Colonic mucosa (tissue), 4 donors: ENCODE results near the gene SGK1. TPM values are rescaled to one million over a fixed set of nuclear protein-coding genes. Genes with fewer than 3 reads are reported as not detected.

Experiments
- DNase-seq: peaks from one replicate; pipeline ENCODE4 v3.0.0-alpha.2; 2020
- H3K27ac ChIP-seq: fragments of 200-600 bp; one replicate; pipeline ENCODE4 v1.8.0; 2021
- H3K27me3 ChIP-seq: fragments of 200-600 bp; one replicate; pipeline ENCODE4 v1.8.0; 2021
- H3K36me3 ChIP-seq: fragments of 200-600 bp; one replicate; pipeline ENCODE4 v1.8.0; 2021
- H3K4me1 ChIP-seq: fragments of 200-600 bp; one replicate; pipeline ENCODE4 v1.8.0; 2021; ENCODE audit warnings: mild to moderate bottlenecking
- H3K4me3 ChIP-seq: fragments of 200-600 bp; one replicate; pipeline ENCODE4 v1.8.0; 2021
- H3K9ac ChIP-seq, 2 donors: one replicate each; pipeline ENCODE4 v1.7.0; 2013; ENCODE audit warnings: control low read depth in 2 of 2, low read depth in 2 of 2, low read length in 2 of 2
- H3K9me3 ChIP-seq: fragments of 200-600 bp; one replicate; pipeline ENCODE4 v1.8.0; 2021
- intact Hi-C: fragments of 100-400 bp; cut with DNase I; formaldehyde crosslinking; loops from one replicate; pipeline ENCODE4 v1.14.1; 2022
- total RNA-seq, 2 donors: library from RNA; stranded (reverse); fragmentation: NEBNext Ultra II Directional in 1 of 2; extraction: Animal tissue kit (Norgen Biotek cat#: 25700) in 1 of 2; gene quantifications; one replicate each; pipeline ENCODE4 v1.2.1, GENCODE V29; 2021
- TF ChIP-seq, protein P1 (sequence below): fragments of 200-600 bp; IDR thresholded peaks from one replicate; pipeline ENCODE4 v1.8.0; 2022; ENCODE audit warnings: antibody characterized with exemption, mild to moderate bottlenecking
- donor health status: healthy.
- donor health status: DM: no; HTN: no; CAD: no.
- donor health status: DM: no; HTN: no; CAD: no.

The SGK1 gene
- total RNA-seq, 2 donors from 2014 or later: 12.0 to 41.5 TPM

DNA sequence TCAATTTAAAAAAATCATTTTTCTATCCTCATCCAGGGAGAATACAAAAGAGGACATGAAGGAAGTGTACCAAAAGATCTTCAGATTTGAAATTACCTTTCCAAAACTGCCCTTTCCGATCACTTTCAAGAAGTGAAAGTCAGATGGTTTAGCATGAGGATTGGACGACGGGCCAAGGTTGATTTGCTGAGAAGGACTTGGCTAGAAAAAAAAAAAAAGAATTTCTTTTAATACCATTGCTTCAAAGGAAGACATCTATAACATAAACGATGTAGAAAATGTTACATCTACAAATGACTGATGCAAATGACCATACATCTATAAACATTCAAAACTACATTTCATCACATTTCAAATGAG is 144.6 kb downstream of the SGK1 start:
- peak overlapping the region; percentile 60 for H3K4me3 ChIP-seq
- no peaks in the 10 kb centered on the region for H3K36me3 ChIP-seq
- TF ChIP-seq, protein P1, sequence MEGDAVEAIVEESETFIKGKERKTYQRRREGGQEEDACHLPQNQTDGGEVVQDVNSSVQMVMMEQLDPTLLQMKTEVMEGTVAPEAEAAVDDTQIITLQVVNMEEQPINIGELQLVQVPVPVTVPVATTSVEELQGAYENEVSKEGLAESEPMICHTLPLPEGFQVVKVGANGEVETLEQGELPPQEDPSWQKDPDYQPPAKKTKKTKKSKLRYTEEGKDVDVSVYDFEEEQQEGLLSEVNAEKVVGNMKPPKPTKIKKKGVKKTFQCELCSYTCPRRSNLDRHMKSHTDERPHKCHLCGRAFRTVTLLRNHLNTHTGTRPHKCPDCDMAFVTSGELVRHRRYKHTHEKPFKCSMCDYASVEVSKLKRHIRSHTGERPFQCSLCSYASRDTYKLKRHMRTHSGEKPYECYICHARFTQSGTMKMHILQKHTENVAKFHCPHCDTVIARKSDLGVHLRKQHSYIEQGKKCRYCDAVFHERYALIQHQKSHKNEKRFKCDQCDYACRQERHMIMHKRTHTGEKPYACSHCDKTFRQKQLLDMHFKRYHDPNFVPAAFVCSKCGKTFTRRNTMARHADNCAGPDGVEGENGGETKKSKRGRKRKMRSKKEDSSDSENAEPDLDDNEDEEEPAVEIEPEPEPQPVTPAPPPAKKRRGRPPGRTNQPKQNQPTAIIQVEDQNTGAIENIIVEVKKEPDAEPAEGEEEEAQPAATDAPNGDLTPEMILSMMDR: no peak
- H3K27ac ChIP-seq: no peak overlapping the region
- peak overlapping the region in 1 of 2 donors; percentile 98 for H3K9ac ChIP-seq
- no peaks in the 10 kb centered on the region for H3K9me3 ChIP-seq
- no peak for DNase-seq
- no peaks in the 10 kb centered on the region for H3K27me3 ChIP-seq
- intact Hi-C loops: loop anchor here (5.0 kb wide), 1 partner anchor 709 kb away; no protein-coding TSS in a partner anchor
- H3K4me1 ChIP-seq: no peaks in the 10 kb centered on the region

DNA sequence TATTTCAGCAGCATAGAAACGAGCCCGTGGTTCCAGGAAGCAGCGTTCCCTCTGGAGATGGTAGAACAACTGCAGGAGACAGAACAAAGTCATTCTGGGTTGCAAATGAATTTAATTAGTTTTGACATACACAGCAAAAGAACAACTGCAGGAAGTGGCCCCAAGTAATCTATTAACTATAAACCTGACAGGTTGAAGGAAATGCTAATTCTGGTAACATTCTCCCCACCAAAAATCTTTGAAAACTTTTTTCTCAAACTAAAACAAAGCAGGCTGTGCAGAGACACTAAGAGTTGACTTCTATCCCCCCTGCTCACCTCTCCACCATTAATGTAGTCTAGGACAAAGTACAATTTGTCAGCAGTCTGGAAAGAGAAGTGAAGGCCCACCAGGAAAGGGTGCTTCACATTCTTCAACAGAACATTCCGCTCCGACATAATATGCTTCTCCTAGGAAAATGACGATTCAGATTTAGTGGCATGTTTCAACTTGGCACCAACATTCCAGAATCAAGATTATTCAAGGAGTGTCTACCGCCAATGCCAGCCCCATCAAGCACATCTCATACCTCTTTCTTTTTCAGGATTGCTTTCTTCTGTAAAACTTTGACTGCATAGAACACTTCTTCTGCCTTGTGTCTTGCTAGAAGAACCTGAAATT is 145.1 kb downstream of the SGK1 start:
- TF ChIP-seq, protein P1: no peak
- no peaks in the 10 kb centered on the region for H3K36me3 ChIP-seq
- DNase-seq: no peak
- peak overlapping the region; percentile 27 to 41 for H3K9ac ChIP-seq
- H3K4me3 ChIP-seq: peak overlapping the region; percentile 60
- no peaks in the 10 kb centered on the region for H3K9me3 ChIP-seq
- H3K27ac ChIP-seq: no peak overlapping the region
- H3K27me3 ChIP-seq: no peaks in the 10 kb centered on the region
- intact Hi-C loops: loop anchor here (5.0 kb wide), 1 partner anchor 709 kb away; no protein-coding TSS in a partner anchor
- no peaks in the 10 kb centered on the region for H3K4me1 ChIP-seq

DNA sequence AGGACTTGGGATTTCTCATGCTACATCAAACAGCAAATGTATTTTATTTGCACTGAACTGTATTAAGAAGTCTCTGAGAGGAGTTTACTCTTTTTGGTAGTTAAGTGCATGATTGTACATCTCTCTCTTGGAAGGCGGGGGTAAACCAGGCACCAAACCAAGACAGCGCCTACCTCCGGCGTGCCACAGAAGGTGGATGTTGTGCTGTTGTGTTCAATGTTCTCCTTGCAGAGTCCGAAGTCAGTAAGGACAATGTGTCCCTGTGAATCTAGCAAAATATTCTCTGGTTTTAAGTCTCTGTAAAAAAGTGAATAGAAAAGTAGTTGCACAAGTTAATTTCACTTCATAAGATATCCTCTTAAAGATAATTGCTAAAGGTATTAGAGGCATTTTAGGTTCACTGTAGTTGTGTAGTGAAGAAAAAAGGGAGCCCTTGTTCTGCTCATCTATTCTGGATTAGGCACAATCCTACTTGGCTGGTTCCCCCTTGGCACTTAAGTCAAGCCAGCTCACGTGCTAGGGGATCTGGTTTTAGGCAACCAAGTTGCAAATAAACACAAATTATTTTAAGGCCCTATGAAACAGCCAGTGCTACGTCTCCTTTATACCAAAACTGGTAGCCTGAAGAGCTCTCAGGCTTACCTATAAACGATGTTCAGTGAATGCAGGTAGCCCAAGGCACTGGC is 145.7 kb downstream of the SGK1 start:
- DNase-seq: no peak
- Histone ChIP-seq H3K27ac (no peak overlapping the region), H3K9me3 (no peaks in the 10 kb centered on the region), H3K27me3 (no peaks in the 10 kb centered on the region), H3K4me3 (no peak overlapping the region), H3K9ac (peak overlapping the region; percentile 27 to 41), H3K36me3 (no peaks in the 10 kb centered on the region), H3K4me1 (no peaks in the 10 kb centered on the region)
- TF ChIP-seq, protein P1: no peak
- intact Hi-C loops: loop anchor here (5.0 kb wide), 1 partner anchor 710 kb away; no protein-coding TSS in a partner anchor

DNA sequence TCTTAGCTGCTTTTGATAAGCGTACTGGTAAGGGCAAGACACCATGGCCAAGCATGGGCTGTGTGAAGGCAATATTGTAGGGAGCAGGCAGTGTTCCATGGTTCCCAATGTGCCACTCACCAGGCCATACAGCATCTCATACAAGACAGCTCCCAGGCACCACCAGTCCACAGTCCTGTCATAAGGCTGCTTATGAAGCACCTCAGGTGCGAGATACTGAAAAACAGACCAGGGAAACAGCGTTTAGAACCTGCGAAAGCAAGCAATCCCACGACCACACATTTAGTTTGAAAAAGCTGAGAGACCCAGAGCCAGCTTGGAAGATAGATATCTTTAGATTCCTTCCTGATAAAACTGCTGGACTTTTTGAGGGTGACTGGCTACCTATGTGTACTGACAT is 146.4 kb downstream of the SGK1 start:
- H3K4me3 ChIP-seq: no peak overlapping the region
- no peaks in the 10 kb centered on the region for H3K9me3 ChIP-seq
- no peak for DNase-seq

DNA sequence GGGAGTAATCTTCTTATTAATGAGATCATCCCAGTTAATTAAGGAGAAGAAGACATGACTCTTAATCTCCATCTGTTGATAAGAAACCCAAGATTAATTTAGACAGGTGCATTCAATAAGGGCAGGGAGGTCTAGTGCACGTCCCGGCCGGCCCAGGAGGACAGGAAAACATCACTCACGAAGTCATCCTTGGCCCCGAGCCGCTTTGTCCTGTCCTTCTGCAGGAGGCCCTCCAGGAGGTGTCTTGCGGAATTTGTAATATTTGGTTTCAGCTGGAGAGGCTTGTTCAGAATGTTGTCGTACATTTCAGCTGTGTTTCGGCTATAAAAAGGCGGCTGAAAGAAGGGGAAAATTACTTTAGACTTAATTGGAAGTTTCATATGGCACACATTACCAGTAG is 147.1 kb downstream of the SGK1 start:
- Histone ChIP-seq H3K9me3 (no peaks in the 10 kb centered on the region), H3K27me3 (no peaks in the 10 kb centered on the region), H3K27ac (no peak overlapping the region), H3K9ac (no peak overlapping the region), H3K36me3 (no peaks in the 10 kb centered on the region), H3K4me1 (no peaks in the 10 kb centered on the region), H3K4me3 (no peak overlapping the region)
- no peak for DNase-seq
- TF ChIP-seq, protein P1: no peak
- intact Hi-C loops: loop anchor here (5.0 kb wide), 1 partner anchor 711 kb away; no protein-coding TSS in a partner anchor

More for the DNA sequence above, 146.4 kb downstream of the SGK1 start:
- Histone ChIP-seq H3K27ac (no peak overlapping the region), H3K27me3 (no peaks in the 10 kb centered on the region), H3K4me1 (no peaks in the 10 kb centered on the region), H3K36me3 (no peaks in the 10 kb centered on the region), H3K9ac (peak overlapping the region in 1 of 2 donors; percentile 27)
- TF ChIP-seq, protein P1: no peak
- intact Hi-C loops: loop anchor here (5.0 kb wide), 1 partner anchor 711 kb away; no protein-coding TSS in a partner anchor
